HT1080 (cell line): ENCODE measurements around the gene SPDYC. TPM values are rescaled to one million over a fixed set of nuclear protein-coding genes. Genes with fewer than 3 reads are reported as not detected.

ENCODE experiments used
- DNase-seq: peaks from one replicate; pipeline ENCODE4 v3.0.0-alpha.2; 2015; ENCODE audit warnings: low read depth
- polyA plus RNA-seq, 2 experiments: library from polyadenylated mRNA; depleted of rRNA; stranded (reverse); fragments of >200 nt; gene quantifications; 2 replicates each; pipeline ENCODE4 v1.2.3, GENCODE V29; 2015
- total RNA-seq: library from RNA; depleted of rRNA; stranded (reverse); fragments of >200 nt; shearing (Covaris generic); gene quantifications from 2 replicates; pipeline ENCODE4 v1.2.3, GENCODE V29; 2014; rRNA removed

SPDYC gene
- total RNA-seq: not detected in 2 replicates
- 0.10 TPM in 1 of 2 replicates, not detected in the other for polyA plus RNA-seq (2015; cell fraction: cytosol; rRNA removed)
- polyA plus RNA-seq (2015; cell fraction: nucleus; rRNA removed): not detected in 2 replicates

- DNase-seq: no peak
These were observed at the start of gene SPDYC for GRCh38 chr11:65170058-65170534. Gene SPDYC (plus strand): TSS chr11:65170233. CDS start chr11:65171358, 1,125 bp downstream.

DNA sequence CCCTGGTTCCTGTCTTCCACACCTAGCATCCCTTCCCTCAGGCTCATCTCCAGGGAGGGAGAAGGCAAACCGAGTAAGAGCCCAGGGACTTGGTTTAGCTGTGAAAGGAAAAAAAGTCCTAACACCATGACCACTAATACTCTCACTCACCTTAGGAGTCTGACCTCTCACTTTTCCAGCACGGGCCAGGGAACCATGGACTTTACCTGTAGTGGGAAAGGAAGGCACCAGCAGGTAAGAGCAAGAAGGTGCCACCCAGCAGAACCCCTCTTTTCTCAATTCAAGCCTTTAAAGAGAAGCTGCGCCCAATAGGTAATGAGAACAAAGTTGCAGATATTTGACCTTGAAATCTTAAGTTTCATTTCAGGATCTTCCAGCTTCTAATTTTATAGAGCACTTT lies 49.2 kb upstream of the SPDYC start:
- DNase-seq: no peak

DNA sequence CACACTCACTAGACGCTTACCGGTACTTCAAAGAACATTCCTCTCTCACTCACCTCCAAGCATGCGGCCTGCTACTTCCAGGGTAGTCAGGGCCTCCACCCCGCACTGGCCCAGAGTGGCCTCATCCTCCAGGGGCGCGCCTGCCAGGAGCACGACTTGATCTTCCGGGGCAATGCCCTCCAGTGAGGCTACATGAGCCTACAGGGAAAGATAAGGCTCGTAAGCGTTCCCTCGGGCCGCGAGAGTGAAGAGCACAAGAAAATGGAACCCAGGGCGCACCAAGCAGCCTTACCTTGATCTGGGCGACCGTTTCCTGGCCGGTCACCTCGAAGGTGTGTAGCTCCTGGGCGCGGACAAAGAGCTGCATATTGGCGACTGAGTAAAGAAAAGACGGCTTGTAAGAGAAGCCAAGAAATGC lies 48.6 kb upstream of the SPDYC start:
- no peak for DNase-seq

DNA sequence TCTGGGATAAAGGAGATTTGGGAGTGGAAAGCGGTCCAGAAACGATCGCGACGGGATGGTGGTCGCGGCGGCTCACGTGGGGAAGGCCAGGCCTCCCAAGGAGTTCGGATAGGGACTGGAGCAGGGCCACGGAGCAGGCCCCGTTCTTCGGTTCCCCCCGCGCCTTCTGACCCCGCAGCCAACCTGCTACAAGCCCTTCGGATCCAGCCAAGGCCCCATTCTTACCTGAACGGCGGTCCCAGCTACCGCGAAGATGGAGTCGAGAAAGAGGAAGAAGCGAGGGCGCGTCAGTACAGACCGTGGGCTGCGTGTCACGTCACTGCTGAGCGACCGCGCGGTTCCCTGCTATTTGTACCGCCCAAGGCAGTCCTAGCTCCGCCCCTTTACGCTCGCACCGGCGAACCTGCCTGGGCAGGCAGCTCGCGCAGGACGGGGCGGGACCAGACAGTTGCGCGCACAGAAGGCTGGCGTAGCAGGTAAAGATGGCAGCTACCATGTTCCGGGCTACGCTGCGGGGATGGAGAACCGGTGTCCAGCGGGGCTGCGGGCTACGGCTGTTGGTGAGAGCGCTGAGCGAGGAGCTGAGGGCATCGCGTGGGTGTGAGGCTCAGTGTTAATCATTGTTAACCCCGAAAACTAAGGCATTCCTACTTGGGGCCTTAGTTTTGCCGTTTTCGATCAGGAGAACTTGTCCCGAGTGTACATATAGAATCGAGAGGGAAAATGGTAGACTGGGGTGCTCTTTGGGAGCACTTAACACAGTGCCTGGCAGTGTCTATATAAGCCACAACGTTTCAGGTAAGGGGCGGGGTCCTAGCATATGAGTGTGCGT lies 48.0 kb upstream of the SPDYC start, which contains the start of the genes FAU and MRPL49:
TSS of gene FAU (minus strand) at position 270 of the 832 bp plus-strand sequence. CDS start 321 bp downstream, outside the sequence.
TSS of gene MRPL49 (plus strand) at position 457 of the 832 bp plus-strand sequence. CDS start at position 483, 26 bp downstream.
- peak; percentile 96 for DNase-seq

GRCh38 chr11:65124480-65125196 lies 45.4 kb upstream of the SPDYC start:
- no peak for DNase-seq

GRCh38 chr11:65125197-65126056 lies 44.6 kb upstream of the SPDYC start:
- no peak for DNase-seq

DNA sequence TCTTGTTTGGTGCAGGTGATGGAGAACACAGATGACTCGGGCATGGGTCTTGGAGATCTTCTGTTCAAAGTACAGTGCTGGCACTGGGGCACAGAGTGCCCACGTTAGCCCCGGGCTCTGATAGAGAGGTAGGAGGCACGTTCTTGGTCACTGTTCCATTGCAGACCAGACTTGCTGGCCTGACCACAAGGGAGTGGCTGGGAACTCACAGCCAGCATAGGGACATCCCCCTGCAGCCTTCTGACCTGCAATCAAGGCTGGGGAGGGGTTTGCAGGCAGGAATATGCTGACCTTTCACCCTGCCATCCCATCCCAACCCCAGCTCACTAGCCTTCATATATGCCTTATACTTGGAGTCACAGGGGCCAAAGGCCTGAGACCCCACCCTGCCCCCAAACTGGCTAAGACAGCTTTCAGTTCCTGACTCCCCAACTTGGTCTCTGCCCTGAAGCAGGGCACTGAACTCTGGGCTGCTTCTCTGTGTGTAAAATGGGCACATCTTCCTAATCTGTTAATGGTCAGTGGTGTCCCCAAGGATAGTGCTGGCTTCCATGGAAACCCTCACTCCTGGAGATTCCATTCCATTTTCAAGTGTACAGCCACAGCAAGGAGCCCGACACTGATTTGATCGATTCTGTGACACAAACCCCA lies 43.3 kb upstream of the SPDYC start:
- no peak for DNase-seq

- DNase-seq: no peak
These were observed 42.4 kb upstream of the SPDYC start for GRCh38 chr11:65127473-65128181.

- no peak for DNase-seq
These were observed 41.6 kb upstream of the SPDYC start for GRCh38 chr11:65128182-65129145.

GRCh38 chr11:65129649-65130441 lies 40.2 kb upstream of the SPDYC start:
- no peak for DNase-seq

DNA sequence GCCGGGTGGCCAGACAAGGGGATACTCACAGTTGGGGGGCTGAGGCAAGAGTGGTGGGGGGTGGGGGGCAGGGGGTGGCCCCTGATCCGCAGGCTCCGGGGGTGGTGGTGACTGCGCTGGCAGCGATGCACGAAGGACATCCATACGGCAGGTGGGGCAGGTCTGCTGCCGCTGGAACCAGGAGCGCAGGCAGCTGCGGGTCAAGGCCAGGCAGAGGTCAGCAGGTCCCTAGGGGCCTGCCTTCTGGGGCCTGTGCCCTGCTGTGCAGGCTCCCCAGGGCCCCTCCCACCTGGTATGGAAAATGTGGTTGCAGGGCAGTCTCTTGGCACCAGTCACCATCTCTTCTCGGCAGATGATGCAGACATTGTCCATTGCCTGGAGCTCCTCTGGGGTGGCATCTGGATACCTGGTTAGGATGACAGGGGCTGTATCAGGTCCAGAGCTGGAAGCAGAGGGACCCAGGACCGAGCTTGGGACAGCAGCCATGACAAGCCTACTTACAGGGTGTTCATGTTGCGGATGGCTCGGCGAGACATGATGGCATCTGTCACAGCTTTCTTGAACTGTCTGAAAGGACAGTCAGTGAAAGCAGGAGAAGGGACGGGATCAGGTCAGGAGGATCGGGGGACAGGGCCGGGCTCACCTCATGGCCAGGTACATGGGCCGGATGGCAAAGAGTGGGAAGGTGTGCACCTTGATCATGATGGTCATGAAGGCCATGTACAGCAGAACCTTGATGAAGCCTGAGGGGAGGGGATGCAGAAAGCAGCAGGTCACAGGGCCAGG lies 39.2 kb upstream of the SPDYC start:
- DNase-seq: no peak

GRCh38 chr11:65131417-65131776 lies 38.6 kb upstream of the SPDYC start:
- DNase-seq: no peak

GRCh38 chr11:65131895-65132237 lies 38.2 kb upstream of the SPDYC start:
- DNase-seq: no peak

- no peak for DNase-seq
These were observed 37.6 kb upstream of the SPDYC start for GRCh38 chr11:65132238-65132987.

GRCh38 chr11:65132988-65133700 lies 36.9 kb upstream of the SPDYC start:
- DNase-seq: no peak

GRCh38 chr11:65133724-65134123 lies 36.3 kb upstream of the SPDYC start:
- DNase-seq: no peak
